Osteocyte (in vitro differentiated cells): ENCODE data around the gene BCAR3. TPM values are rescaled to one million over a fixed set of nuclear protein-coding genes. Genes with fewer than 3 reads are reported as not detected.

Source experiments
- DNase-seq: peaks from one replicate; pipeline ENCODE4 v3.0.0; 2021; ENCODE audit warnings: mixed read lengths; ENCODE audit not compliant: unreplicated experiment; ENCODE audit errors: extremely low spot score
- H3K27ac Mint-ChIP-seq: one replicate; pipeline ENCODE4 v1.8.0; 2021; ENCODE audit warnings: mild to moderate bottlenecking, mixed read lengths; ENCODE audit not compliant: unreplicated experiment
- H3K27me3 Mint-ChIP-seq: one replicate; pipeline ENCODE4 v1.8.0; 2021; ENCODE audit warnings: mixed read lengths; ENCODE audit not compliant: unreplicated experiment
- H3K36me3 Mint-ChIP-seq: one replicate; pipeline ENCODE4 v1.8.0; 2021; ENCODE audit warnings: mixed read lengths; ENCODE audit not compliant: unreplicated experiment
- H3K4me1 Mint-ChIP-seq: one replicate; pipeline ENCODE4 v1.8.0; 2021; ENCODE audit warnings: mixed read lengths; ENCODE audit not compliant: unreplicated experiment
- H3K4me3 Mint-ChIP-seq: one replicate; pipeline ENCODE4 v1.8.0; 2021; ENCODE audit warnings: mild to moderate bottlenecking, moderate library complexity, mixed read lengths; ENCODE audit not compliant: unreplicated experiment
- H3K9me3 Mint-ChIP-seq: one replicate; pipeline ENCODE4 v1.8.0; 2021; ENCODE audit warnings: mixed read lengths; ENCODE audit not compliant: unreplicated experiment
- CTCF ChIP-seq: fragments of 200-600 bp; sonication (generic); IDR thresholded peaks from 2 replicates; pipeline ENCODE4 v1.5.0; 2021; ENCODE audit warnings: antibody characterized with exemption, mild to moderate bottlenecking, moderate library complexity
- total RNA-seq: library from RNA; stranded (reverse); gene quantifications from 2 replicates; pipeline ENCODE4 v1.2.1, GENCODE V29; 2021

Gene BCAR3
- total RNA-seq, 1 donor from 2014 or later: 8.8 TPM

GRCh38 chr1:93705892-93706500 lies 24.4 kb upstream of the BCAR3 start:
- TF ChIP-seq CTCF: no peak
- H3K4me1 Mint-ChIP-seq: peaks cover 21% of the 10 kb centered on the region
- H3K27me3 Mint-ChIP-seq: no peaks in the 10 kb centered on the region
- no peak overlapping the region for H3K27ac Mint-ChIP-seq
- H3K36me3 Mint-ChIP-seq: no peaks in the 10 kb centered on the region
- no peaks in the 10 kb centered on the region for H3K9me3 Mint-ChIP-seq
- DNase-seq: no peak
- no peak overlapping the region for H3K4me3 Mint-ChIP-seq

- H3K9me3 Mint-ChIP-seq: no peaks in the 10 kb centered on the region
- DNase-seq: no peak
- H3K27me3 Mint-ChIP-seq: no peaks in the 10 kb centered on the region
- no peak overlapping the region for H3K27ac Mint-ChIP-seq
- peaks cover 29% of the 10 kb centered on the region for H3K4me1 Mint-ChIP-seq
- no peaks in the 10 kb centered on the region for H3K36me3 Mint-ChIP-seq
- H3K4me3 Mint-ChIP-seq: no peak overlapping the region
- TF ChIP-seq CTCF: no peak
Measured at GRCh38 chr1:93704052-93704451, 22.4 kb upstream of the BCAR3 start.

- no peak for DNase-seq
- TF ChIP-seq CTCF: no peak
- Mint-ChIP-seq H3K27ac (no peak overlapping the region), H3K4me3 (no peak overlapping the region), H3K9me3 (no peaks in the 10 kb centered on the region), H3K27me3 (no peaks in the 10 kb centered on the region), H3K4me1 (peaks cover 29% of the 10 kb centered on the region), H3K36me3 (no peaks in the 10 kb centered on the region)
Measured at GRCh38 chr1:93703643-93704042, 22.0 kb upstream of the BCAR3 start.

- no peaks in the 10 kb centered on the region for H3K27me3 Mint-ChIP-seq
- no peak for DNase-seq
- H3K9me3 Mint-ChIP-seq: no peaks in the 10 kb centered on the region
- H3K27ac Mint-ChIP-seq: no peak overlapping the region
- TF ChIP-seq CTCF: no peak
- no peak overlapping the region for H3K4me3 Mint-ChIP-seq
- H3K4me1 Mint-ChIP-seq: peaks cover 29% of the 10 kb centered on the region
- no peaks in the 10 kb centered on the region for H3K36me3 Mint-ChIP-seq
Measured at GRCh38 chr1:93702828-93703183, 21.2 kb upstream of the BCAR3 start.

GRCh38 chr1:93702111-93702827 lies 20.6 kb upstream of the BCAR3 start:
- H3K4me3 Mint-ChIP-seq: no peak overlapping the region
- no peak for DNase-seq
- no peak for TF ChIP-seq CTCF
- H3K27ac Mint-ChIP-seq: peak overlapping the region; percentile 62
- H3K36me3 Mint-ChIP-seq: no peaks in the 10 kb centered on the region
- H3K4me1 Mint-ChIP-seq: peaks cover 29% of the 10 kb centered on the region
- no peaks in the 10 kb centered on the region for H3K9me3 Mint-ChIP-seq
- H3K27me3 Mint-ChIP-seq: no peaks in the 10 kb centered on the region
